GM12801 (cell line): ENCODE results near the gene VAV2.

ENCODE experiments used
- CTCF ChIP-seq: IDR thresholded peaks from one replicate; pipeline ENCODE4 v1.5.1; 2011; ENCODE audit warnings: control low read depth; ENCODE audit not compliant: insufficient read length; ENCODE audit errors: extremely low read depth

VAV2 gene

GRCh38 chr9:133964463-133964862 lies 27.7 kb downstream of the VAV2 start:
- no peak for TF ChIP-seq CTCF

GRCh38 chr9:133963166-133963565 lies 29.0 kb downstream of the VAV2 start:
- no peak for TF ChIP-seq CTCF

- no peak for TF ChIP-seq CTCF
Observed at GRCh38 chr9:133962341-133962740, 29.8 kb downstream of the VAV2 start.

- TF ChIP-seq CTCF = no peak
Observed at GRCh38 chr9:133961226-133962165, 30.6 kb downstream of the VAV2 start.

GRCh38 chr9:133960568-133961129 lies 31.5 kb downstream of the VAV2 start:
- TF ChIP-seq CTCF = no peak

- TF ChIP-seq CTCF = no peak
Observed at GRCh38 chr9:133959966-133960567, 32.1 kb downstream of the VAV2 start.

GRCh38 chr9:133959171-133959570 lies 33.0 kb downstream of the VAV2 start:
- no peak for TF ChIP-seq CTCF
